ENCODE results near the gene GNLY. TPM values are rescaled to one million over a fixed set of nuclear protein-coding genes. Genes with fewer than 3 reads are reported as not detected.
"Not testable (repeated sequence)": the region's sequence is repeated elsewhere in the genome, so short reads cannot be mapped to it uniquely, and the experiment has no call there.

GNLY gene
- total RNA-seq, 2 donors from 2014 or later: not detected

- no peak overlapping the region for H3K9ac ChIP-seq (ENCODE audit: extremely low read depth, low read length, poor library complexity, severe bottlenecking)
- 91 to 100% methylated on average over 3 to 5 of the region's 5 CpGs for WGBS, 2 experiments (ENCODE audit: insufficient coverage in 1 of 2, insufficient read length in 1 of 2)
- H3K36me3 ChIP-seq (ENCODE audit: control insufficient read depth, insufficient read depth, low read length): no peaks in the 10 kb centered on the region
- no peak for DNase-seq
- no peak overlapping the region for H3K4me3 ChIP-seq (ENCODE audit: low read length)
- no peak for TF ChIP-seq CTCF (conservative IDR thresholded peaks at IDR 0.05)
- H3K4me1 Mint-ChIP-seq: peaks cover 42% of the 10 kb centered on the region
- H3K9me3 ChIP-seq (ENCODE audit: control insufficient read depth, low read length): no peaks in the 10 kb centered on the region
- no peaks in the 10 kb centered on the region for H3K9me3 Mint-ChIP-seq
- H3K36me3 Mint-ChIP-seq (ENCODE audit: low read depth): no peaks in the 10 kb centered on the region
- H3K4me1 ChIP-seq (ENCODE audit: control insufficient read depth, insufficient read depth, low read length): peaks cover 24% of the 10 kb centered on the region
- H3K4me3 Mint-ChIP-seq: no peak overlapping the region
- H3K27ac ChIP-seq (ENCODE audit: low read depth, low read length): no peak overlapping the region
- peaks cover 7% of the 10 kb centered on the region for H3K27me3 Mint-ChIP-seq (ENCODE audit: insufficient read depth)
- no peaks in the 10 kb centered on the region for H3K27me3 ChIP-seq (ENCODE audit: control insufficient read depth, insufficient read depth, low read length, poor library complexity, severe bottlenecking)
- no peak overlapping the region for H3K27ac Mint-ChIP-seq
These were observed 19.7 kb downstream of the GNLY start for GRCh38 chr2:85713836-85714235.

- not testable (repeated sequence) for H3K36me3 ChIP-seq (ENCODE audit: control insufficient read depth, insufficient read depth, low read length); H3K4me3 ChIP-seq (ENCODE audit: low read length); H3K27ac ChIP-seq (ENCODE audit: low read depth, low read length); H3K27ac Mint-ChIP-seq; H3K9ac ChIP-seq (ENCODE audit: extremely low read depth, low read length, poor library complexity, severe bottlenecking); H3K27me3 ChIP-seq (ENCODE audit: control insufficient read depth, insufficient read depth, low read length, poor library complexity, severe bottlenecking); H3K36me3 Mint-ChIP-seq (ENCODE audit: low read depth); H3K9me3 Mint-ChIP-seq; DNase-seq; H3K9me3 ChIP-seq (ENCODE audit: control insufficient read depth, low read length); H3K4me3 Mint-ChIP-seq
- 83 to 93% methylated on average over 5 to 7 of the region's 7 CpGs for WGBS, 2 experiments (ENCODE audit: insufficient coverage in 1 of 2, insufficient read length in 1 of 2)
- peaks cover 26% of the 10 kb centered on the region for H3K4me1 ChIP-seq (ENCODE audit: control insufficient read depth, insufficient read depth, low read length)
- H3K27me3 Mint-ChIP-seq (ENCODE audit: insufficient read depth): peaks cover 11% of the 10 kb centered on the region
- H3K4me1 Mint-ChIP-seq: peaks cover 47% of the 10 kb centered on the region
These were observed 20.3 kb downstream of the GNLY start for GRCh38 chr2:85714421-85714820.

- H3K4me3 Mint-ChIP-seq: no peak overlapping the region
- Histone ChIP-seq H3K27ac (ENCODE audit: low read depth, low read length) (no peak overlapping the region), H3K4me1 (ENCODE audit: control insufficient read depth, insufficient read depth, low read length) (peaks cover 25% of the 10 kb centered on the region), H3K27me3 (ENCODE audit: control insufficient read depth, insufficient read depth, low read length, poor library complexity, severe bottlenecking) (peaks cover 6% of the 10 kb centered on the region), H3K9me3 (ENCODE audit: control insufficient read depth, low read length) (no peaks in the 10 kb centered on the region), H3K9ac (ENCODE audit: extremely low read depth, low read length, poor library complexity, severe bottlenecking) (no peak overlapping the region), H3K4me3 (ENCODE audit: low read length) (no peak overlapping the region), H3K36me3 (ENCODE audit: control insufficient read depth, insufficient read depth, low read length) (no peaks in the 10 kb centered on the region)
- 93 to 94% methylated on average over 6 to 8 of the region's 8 CpGs for WGBS, 2 experiments (ENCODE audit: insufficient coverage in 1 of 2, insufficient read length in 1 of 2)
- TF ChIP-seq CTCF (conservative IDR thresholded peaks at IDR 0.05): no peak
- H3K27ac Mint-ChIP-seq: no peak overlapping the region
- H3K9me3 Mint-ChIP-seq: no peaks in the 10 kb centered on the region
- H3K27me3 Mint-ChIP-seq (ENCODE audit: insufficient read depth): peaks cover 15% of the 10 kb centered on the region
- no peak for DNase-seq
- no peaks in the 10 kb centered on the region for H3K36me3 Mint-ChIP-seq (ENCODE audit: low read depth)
- peaks cover 47% of the 10 kb centered on the region for H3K4me1 Mint-ChIP-seq
These were observed 20.7 kb downstream of the GNLY start for GRCh38 chr2:85714841-85715240.

GRCh38 chr2:85716346-85716914 is 22.3 kb downstream of the GNLY start:
- Mint-ChIP-seq H3K4me1 (peaks cover 32% of the 10 kb centered on the region), H3K36me3 (ENCODE audit: low read depth) (no peaks in the 10 kb centered on the region), H3K9me3 (peaks cover 6% of the 10 kb centered on the region), H3K27ac (peak overlapping the region; percentile 32), H3K27me3 (ENCODE audit: insufficient read depth) (peaks cover 17% of the 10 kb centered on the region), H3K4me3 (no peak overlapping the region)
- Histone ChIP-seq H3K36me3 (ENCODE audit: control insufficient read depth, insufficient read depth, low read length) (no peaks in the 10 kb centered on the region), H3K4me1 (ENCODE audit: control insufficient read depth, insufficient read depth, low read length) (peaks cover 13% of the 10 kb centered on the region), H3K9ac (ENCODE audit: extremely low read depth, low read length, poor library complexity, severe bottlenecking) (no peak overlapping the region), H3K27ac (ENCODE audit: low read depth, low read length) (no peak overlapping the region), H3K27me3 (ENCODE audit: control insufficient read depth, insufficient read depth, low read length, poor library complexity, severe bottlenecking) (peaks cover 6% of the 10 kb centered on the region), H3K9me3 (ENCODE audit: control insufficient read depth, low read length) (peaks cover 9% of the 10 kb centered on the region), H3K4me3 (ENCODE audit: low read length) (no peak overlapping the region)
- DNase-seq: no peak
- TF ChIP-seq CTCF (conservative IDR thresholded peaks at IDR 0.05): no peak
- WGBS, 2 experiments (ENCODE audit: insufficient coverage in 1 of 2, insufficient read length in 1 of 2): 89% methylated on average over 12 to 13 of the region's 13 CpGs

Measured in endodermal cell (in vitro differentiated cells).